Tibial nerve (tissue), 4 donors: Measurements from ENCODE around the gene CPAMD8. TPM values are rescaled to one million over a fixed set of nuclear protein-coding genes. Genes with fewer than 3 reads are reported as not detected.

Experiments used
- DNase-seq, 2 donors: peaks; one replicate each; pipeline ENCODE4 v3.0.0-alpha.2; 2019; ENCODE audit warnings: low spot score in 2 of 2
- H3K27ac ChIP-seq, 4 donors: fragments of 200-600 bp; sonication (generic) in 3 of 4; one replicate each; pipeline ENCODE4 v1.5.1; 2017 to 2019; ENCODE audit warnings: mild to moderate bottlenecking in 1 of 4
- H3K27me3 ChIP-seq, 2 donors: fragments of 200-600 bp; sonication (generic) in 1 of 2; one replicate each; pipeline versions ENCODE4 v1.5.1 to v1.6.0; 2017 to 2019
- H3K36me3 ChIP-seq, 3 donors: fragments of 200-600 bp; sonication (generic); one replicate each; pipeline ENCODE4 v1.5.1; 2018 to 2019
- H3K4me1 ChIP-seq, 4 donors: fragments of 200-600 bp; sonication (generic) in 3 of 4; one replicate each; pipeline ENCODE4 v1.5.1; 2017 to 2019
- H3K4me3 ChIP-seq, 4 donors: fragments of 200-600 bp; sonication (generic) in 3 of 4; one replicate each; pipeline ENCODE4 v1.5.1; 2017 to 2019; ENCODE audit warnings: mild to moderate bottlenecking in 1 of 4, moderate library complexity in 1 of 4
- H3K9me3 ChIP-seq, 4 donors: fragments of 200-600 bp; sonication (generic) in 3 of 4; one replicate each; pipeline ENCODE4 v1.5.1; 2017 to 2019
- EP300 ChIP-seq, 2 donors: sonication (generic); formaldehyde crosslinking; IDR thresholded peaks; one replicate each; pipeline ENCODE4 v1.6.1; 2017; ENCODE audit warnings: antibody characterized with exemption in 2 of 2, mild to moderate bottlenecking in 1 of 2
- POLR2A ChIP-seq, 2 donors: fragments of 450-650 bp; IDR thresholded peaks; one replicate each; pipeline ENCODE4 v1.6.1; 2017; ENCODE audit warnings: antibody characterized with exemption in 2 of 2, mild to moderate bottlenecking in 2 of 2, moderate library complexity in 2 of 2
- WGBS, 2 donors: methylation state at CpG; one replicate each; pipeline ENCODE4 v1.1.5; 2018; 5-methylcytosine and 5-hydroxymethylcytosine counted together
- total RNA-seq, 4 donors: library from RNA; depleted of rRNA; stranded (reverse); fragments of >200 nt; gene quantifications; one replicate each; pipeline ENCODE4 v1.1.0, GENCODE V29; 2016
- TF ChIP-seq, protein P1 (sequence below), 5 experiments: fragments of 200-600 bp in 3 of 5; fragments of 450-650 bp in 2 of 5; sonication (generic) in 3 of 5; IDR thresholded peaks; one replicate each; pipeline ENCODE4 v1.5.1; 2016 to 2019; ENCODE audit warnings: antibody characterized with exemption in 5 of 5, mild to moderate bottlenecking in 3 of 5, moderate library complexity in 2 of 5

CPAMD8 gene
- total RNA-seq, 4 donors from 2014 or later = 9.8 to 26.3 (median 14.4) TPM

- TF ChIP-seq, protein P1, sequence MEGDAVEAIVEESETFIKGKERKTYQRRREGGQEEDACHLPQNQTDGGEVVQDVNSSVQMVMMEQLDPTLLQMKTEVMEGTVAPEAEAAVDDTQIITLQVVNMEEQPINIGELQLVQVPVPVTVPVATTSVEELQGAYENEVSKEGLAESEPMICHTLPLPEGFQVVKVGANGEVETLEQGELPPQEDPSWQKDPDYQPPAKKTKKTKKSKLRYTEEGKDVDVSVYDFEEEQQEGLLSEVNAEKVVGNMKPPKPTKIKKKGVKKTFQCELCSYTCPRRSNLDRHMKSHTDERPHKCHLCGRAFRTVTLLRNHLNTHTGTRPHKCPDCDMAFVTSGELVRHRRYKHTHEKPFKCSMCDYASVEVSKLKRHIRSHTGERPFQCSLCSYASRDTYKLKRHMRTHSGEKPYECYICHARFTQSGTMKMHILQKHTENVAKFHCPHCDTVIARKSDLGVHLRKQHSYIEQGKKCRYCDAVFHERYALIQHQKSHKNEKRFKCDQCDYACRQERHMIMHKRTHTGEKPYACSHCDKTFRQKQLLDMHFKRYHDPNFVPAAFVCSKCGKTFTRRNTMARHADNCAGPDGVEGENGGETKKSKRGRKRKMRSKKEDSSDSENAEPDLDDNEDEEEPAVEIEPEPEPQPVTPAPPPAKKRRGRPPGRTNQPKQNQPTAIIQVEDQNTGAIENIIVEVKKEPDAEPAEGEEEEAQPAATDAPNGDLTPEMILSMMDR (IDR thresholded peaks at IDR 0.05) = no peak
- TF ChIP-seq POLR2A (IDR thresholded peaks at IDR 0.05) = no peak
- no peak overlapping the region for H3K4me3 ChIP-seq
- DNase-seq = no peak
- 90 to 94% methylated on average over 20 of the region's 20 CpGs for WGBS, 2 donors
- H3K27ac ChIP-seq = no peak overlapping the region
- H3K36me3 ChIP-seq = peaks cover 0 to 100% (median 42%) of the 10 kb centered on the region in 3 donors
- H3K4me1 ChIP-seq = peaks cover 0 to 4% (median 0%) of the 10 kb centered on the region in 4 donors
- H3K9me3 ChIP-seq = no peaks in the 10 kb centered on the region
- H3K27me3 ChIP-seq = no peaks in the 10 kb centered on the region
Observed at GRCh38 chr19:16868423-16869130, 158.0 kb downstream of the CPAMD8 start.

GRCh38 chr19:16867211-16867610, 159.4 kb downstream of the CPAMD8 start:
- 92 to 95% methylated on average over 10 of the region's 10 CpGs for whole genome bisulfite sequencing, 2 donors
- TF ChIP-seq EP300 (IDR thresholded peaks at IDR 0.05) = no peak
- TF ChIP-seq, protein P1 (IDR thresholded peaks at IDR 0.05) = no peak
- no peaks in the 10 kb centered on the region for H3K9me3 ChIP-seq
- no peak overlapping the region for H3K4me3 ChIP-seq
- peaks cover 0 to 100% (median 46%) of the 10 kb centered on the region in 3 donors for H3K36me3 ChIP-seq
- DNase-seq = no peak
- H3K4me1 ChIP-seq = no peaks in the 10 kb centered on the region
- H3K27me3 ChIP-seq = no peaks in the 10 kb centered on the region
- no peak overlapping the region for H3K27ac ChIP-seq

DNA sequence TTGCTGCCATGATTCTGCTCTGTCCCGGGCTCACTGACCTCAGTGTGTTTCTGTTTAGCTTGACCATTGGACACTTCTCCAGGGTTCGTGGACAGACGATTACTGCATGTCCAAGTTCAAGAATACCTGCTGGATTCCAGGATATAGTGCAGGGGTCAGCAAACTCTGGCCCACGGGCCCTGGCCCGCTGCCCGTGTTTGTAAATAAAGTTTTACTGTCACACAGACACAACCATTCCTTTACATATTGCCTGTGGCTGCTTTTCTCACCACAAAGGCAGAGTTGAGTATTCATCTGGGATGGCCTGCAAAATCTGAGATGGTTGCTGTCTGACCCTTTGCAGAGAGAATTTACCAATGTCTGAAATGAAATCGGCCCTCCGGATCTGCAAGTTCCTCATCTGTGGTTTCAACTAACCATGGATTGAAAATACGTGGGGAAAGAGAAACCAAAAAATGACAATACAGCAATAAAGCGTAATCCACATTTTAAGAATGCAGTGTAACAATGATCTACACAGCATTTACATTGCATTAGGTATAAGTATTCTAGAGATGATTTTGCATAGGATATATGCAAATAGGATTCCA, 163.7 kb downstream of the CPAMD8 start:
- peaks cover 0 to 94% (median 24%) of the 10 kb centered on the region in 3 donors for H3K36me3 ChIP-seq
- DNase-seq = no peak
- H3K9me3 ChIP-seq = no peaks in the 10 kb centered on the region
- no peaks in the 10 kb centered on the region for H3K4me1 ChIP-seq
- no peaks in the 10 kb centered on the region for H3K27me3 ChIP-seq
- WGBS, 2 donors = 85 to 86% methylated on average over 10 of the region's 10 CpGs
- H3K27ac ChIP-seq = no peak overlapping the region
- TF ChIP-seq, protein P1 (IDR thresholded peaks at IDR 0.05) = no peak
- TF ChIP-seq POLR2A (IDR thresholded peaks at IDR 0.05) (no peak), EP300 (IDR thresholded peaks at IDR 0.05) (no peak)
- H3K4me3 ChIP-seq = no peak overlapping the region

- DNase-seq = no peak
- peaks cover 0 to 91% (median 13%) of the 10 kb centered on the region in 3 donors for H3K36me3 ChIP-seq
- no peak overlapping the region for H3K27ac ChIP-seq
- TF ChIP-seq, protein P1 (IDR thresholded peaks at IDR 0.05) = no peak
- TF ChIP-seq POLR2A (IDR thresholded peaks at IDR 0.05) (no peak), EP300 (IDR thresholded peaks at IDR 0.05) (no peak)
- H3K4me3 ChIP-seq = no peak overlapping the region
- H3K4me1 ChIP-seq = no peaks in the 10 kb centered on the region
- whole genome bisulfite sequencing, 2 donors = 92 to 94% methylated on average over 5 of the region's 5 CpGs
- H3K9me3 ChIP-seq = no peaks in the 10 kb centered on the region
- H3K27me3 ChIP-seq = no peaks in the 10 kb centered on the region
Observed at GRCh38 chr19:16861834-16862233, 164.8 kb downstream of the CPAMD8 start.

DNA sequence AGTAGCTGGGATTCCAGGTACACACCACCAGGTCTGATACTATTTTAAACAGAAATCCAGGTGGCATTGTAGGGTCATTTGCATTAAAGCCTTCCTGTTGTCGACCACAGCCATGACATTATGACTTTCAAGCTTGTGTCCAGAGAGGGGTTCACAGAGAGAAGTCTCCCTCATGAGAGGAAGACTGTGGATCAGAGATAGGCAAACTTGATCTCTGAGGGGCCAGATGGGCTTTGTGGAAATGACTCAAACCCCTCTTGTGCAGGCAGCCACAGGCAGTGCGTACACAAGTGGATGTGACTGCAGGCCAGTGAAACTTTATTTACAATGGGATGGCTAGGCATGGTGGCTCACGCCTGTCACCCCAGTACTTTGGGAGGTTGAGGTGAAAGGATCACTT, 165.6 kb downstream of the CPAMD8 start:
- Histone ChIP-seq H3K9me3 (no peaks in the 10 kb centered on the region), H3K4me1 (no peaks in the 10 kb centered on the region), H3K36me3 (peaks cover 0 to 91% (median 5%) of the 10 kb centered on the region in 3 donors), H3K4me3 (no peak overlapping the region), H3K27me3 (no peaks in the 10 kb centered on the region), H3K27ac (no peak overlapping the region)
- DNase-seq = no peak
- TF ChIP-seq, protein P1 (IDR thresholded peaks at IDR 0.05) = no peak
- TF ChIP-seq EP300 (IDR thresholded peaks at IDR 0.05) (no peak), POLR2A (IDR thresholded peaks at IDR 0.05) (no peak)
- 90 to 96% methylated on average over 3 of the region's 3 CpGs for WGBS, 2 donors
